ENCODE results near the gene NDRG4.
A peak's percentile ranks its signal among the peaks of the same experiment; 100 is the strongest.

The NDRG4 gene

DNA sequence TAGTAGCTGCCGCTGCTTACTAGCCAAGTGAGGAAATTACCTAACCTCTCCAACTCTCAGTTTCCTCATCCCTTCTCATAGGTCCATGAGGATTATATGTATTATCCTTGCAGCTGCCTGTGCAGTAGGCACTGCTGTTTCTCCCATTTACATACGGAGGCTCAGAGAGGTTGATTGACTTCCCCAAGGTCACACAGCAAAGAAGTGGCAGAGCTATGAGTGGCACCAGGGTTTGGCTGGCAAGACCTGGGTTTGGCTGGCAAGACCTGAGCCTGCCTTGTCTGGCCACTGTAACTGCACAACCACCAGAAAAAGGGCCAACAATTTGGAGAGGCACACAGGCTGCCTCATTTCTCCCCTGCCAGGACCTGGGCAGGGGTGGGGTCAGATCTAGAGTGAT, 2.5 kb upstream of the NDRG4 start:
- no peak for DNase-seq

DNA sequence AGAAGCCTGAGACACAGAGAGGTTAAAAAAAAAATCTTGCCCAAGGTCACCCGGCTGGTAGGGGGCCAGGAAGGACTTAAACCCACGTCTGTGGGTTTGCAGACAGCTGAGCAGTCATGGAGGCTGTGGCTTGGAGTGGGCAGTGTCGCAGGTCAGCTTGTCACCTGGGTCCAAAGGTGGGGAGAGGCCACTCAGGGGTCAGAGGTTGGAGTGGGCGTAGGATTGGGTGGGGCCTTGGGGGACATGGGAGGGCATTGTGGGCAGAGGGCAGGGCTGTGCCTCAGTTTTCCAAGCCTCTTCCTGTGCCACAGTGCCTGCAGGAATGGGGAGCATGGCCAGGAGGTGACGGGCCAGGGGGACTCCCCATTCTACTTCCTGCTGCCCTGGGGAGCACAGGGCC, 2.0 kb upstream of the NDRG4 start:
- no peak for DNase-seq

DNA sequence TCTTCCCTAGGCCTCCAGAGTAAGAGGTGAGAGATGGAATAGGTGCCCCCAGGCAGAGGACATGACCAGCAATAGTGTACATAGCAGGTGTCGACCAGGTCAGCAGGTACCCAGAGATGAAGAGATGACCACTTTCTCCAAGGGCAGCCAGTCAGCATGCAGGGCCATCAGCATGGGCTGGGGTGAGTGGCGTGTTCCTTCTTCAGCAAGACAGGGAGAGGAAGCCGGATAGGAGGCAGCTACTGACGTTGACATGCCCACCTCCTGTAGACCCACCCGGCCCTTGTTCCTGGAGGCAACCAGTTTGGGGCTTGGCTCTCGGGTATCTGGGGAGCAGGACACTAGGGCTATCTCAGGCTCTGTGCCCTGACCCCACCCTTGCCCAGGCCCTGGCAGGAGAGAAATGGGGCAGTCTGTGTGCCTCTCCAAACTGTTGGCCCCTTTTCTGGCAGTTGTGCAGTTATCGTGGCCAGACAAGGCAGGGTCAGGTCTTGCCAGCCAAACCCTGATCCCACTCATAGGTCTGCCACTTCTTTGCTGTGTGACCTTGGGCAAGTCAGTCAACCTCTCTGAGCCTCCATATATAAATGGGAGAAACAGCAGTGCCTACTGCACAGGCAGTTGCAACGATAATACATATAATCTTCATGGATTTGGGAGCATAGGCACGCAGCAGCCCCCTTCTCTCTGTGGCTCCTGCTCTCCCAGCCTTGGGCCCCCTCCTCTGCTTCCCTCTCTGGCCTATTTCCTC, 1.4 kb upstream of the NDRG4 start:
- no peak for DNase-seq

DNA sequence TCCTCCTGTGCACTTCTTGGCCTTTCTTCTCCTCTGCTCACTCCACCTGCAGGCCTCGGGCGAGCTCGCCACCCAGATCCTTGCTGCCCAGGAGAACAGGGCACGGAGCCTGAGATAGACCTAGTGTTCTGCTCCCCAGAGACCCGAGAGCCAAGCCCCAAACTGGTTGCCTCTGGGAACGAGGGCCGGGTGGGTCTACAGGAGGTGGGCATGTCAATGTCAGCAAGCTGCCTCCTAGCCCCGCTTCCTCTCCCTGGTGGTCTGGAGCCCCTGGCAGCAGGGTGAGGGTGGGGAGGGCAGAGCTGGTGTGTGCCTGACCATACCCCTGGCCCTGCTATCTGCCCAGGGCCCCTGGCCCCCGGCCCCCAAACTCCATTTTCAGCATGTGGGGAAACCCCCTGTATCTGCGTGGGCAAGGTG, 841 bp upstream of the NDRG4 start:
- no peak for DNase-seq

DNA sequence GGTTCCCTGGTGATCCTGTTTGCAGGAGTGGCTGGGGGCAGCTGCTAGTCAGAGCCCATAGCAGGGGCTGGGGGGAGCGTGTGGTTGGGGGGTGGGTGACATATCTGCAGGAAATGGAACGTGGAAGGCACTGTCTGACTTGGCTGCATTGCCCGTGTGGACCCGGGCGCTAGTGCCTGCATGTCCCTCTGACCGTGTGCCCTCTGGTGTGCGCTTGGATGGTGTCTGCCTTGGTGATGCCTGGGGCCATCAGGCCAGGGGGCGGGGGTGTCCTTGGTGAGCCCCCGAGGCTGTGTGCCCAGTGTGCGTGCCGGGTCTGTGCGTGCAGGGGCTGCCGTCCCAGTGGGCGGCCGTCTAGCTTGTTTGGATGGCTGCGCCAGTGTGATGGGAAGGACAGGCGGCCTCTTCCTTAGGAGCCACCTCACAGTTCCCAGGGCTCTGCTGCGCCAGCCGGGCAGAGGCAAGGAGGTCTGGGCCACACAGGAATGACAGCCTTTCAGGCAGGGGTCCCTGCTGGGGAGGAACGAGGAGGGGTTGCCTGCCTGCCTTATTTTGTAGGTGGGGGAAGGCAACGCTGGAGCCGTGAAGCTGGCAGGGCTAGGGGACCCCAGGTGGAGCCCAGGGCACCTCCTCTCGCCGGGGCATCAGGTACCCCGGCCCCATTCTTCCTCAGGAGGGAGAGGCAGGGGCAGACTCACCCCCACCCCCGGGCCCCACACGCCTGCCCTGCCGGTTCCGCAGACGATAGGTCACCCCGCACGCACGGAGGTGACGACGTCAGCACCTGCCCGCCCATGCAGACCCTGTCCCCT, 693 bp downstream of the NDRG4 start:
- no peak for DNase-seq

DNA sequence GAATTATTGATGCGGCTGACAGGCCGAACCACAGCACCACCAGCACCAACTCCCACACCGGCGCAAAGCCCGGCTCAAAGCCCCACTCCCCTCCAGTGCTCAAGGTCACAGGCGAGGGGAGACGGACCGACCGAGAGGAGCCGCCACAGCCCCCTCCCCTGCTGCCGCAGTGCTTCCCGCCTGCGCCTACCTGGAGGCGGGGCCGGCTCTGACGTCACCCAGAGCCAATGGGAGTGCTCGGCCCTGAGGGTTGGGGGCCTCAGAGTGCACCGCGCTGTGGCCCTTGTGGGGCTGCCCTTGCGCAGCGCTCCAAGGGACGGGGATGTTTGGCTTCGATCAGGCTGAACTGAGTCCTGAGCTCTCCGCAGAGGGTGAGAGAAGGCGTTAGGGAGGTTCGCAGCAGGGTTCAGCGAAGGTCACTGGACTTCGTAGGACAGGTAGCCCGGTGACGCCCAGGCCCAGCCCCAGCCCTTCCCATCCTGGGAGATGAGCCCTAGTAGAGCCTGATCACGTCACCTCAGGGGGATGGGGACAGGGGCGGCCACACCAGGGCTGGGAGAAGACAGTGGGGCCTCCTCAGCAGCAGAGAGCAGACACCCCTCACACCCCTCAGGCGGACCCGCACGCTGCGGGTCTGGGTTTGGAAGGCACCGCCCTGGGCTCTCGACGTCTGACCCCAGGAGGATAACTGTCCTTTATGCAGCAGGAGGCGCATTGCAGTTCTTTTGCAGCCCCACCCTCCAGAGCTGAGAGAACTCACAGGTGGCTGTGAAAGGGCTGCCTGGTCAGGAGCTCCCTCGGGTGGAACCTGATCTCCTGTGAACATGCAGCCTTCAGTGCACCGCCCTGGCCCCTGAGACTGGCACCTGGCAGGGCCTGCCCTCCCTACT, 1.5 kb downstream of the NDRG4 start:
- DNase-seq, result peak in 1 of 4 experiments; percentile 52

DNA sequence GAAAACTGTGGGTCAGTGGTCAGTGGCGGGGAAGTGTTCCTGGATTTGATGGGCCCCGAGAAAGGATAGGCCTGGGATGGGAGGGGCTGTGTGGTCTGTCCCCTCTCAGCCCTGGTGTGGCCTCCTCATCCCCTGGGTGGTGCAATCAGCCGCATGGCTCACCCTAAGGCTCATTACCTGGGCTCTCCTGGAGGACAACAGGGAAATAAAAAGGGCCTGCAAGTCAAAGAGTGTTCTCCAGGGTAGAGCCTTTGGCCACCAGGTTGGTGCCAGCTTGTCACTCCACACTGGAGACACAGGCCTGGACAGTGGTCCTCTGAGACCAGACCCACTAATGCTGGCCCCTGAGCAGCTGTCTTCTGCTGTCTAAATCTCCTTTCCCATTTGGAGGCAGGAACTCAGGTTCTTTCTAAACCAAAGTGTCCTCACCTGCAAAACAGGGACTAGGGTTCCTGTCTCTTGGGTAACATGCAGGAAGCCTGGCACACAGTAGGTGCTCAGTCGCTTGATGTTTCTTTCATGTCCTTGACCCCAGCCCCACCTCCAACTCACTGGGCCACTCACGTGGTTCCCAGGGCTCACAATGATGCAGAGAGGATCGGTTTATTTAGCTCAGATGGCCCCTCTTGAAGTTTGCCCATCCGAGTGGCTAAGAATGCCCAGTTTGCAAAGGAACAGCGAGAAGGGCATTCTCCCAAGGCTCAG, 2.4 kb downstream of the NDRG4 start:
- DNase-seq, result no peak

DNA sequence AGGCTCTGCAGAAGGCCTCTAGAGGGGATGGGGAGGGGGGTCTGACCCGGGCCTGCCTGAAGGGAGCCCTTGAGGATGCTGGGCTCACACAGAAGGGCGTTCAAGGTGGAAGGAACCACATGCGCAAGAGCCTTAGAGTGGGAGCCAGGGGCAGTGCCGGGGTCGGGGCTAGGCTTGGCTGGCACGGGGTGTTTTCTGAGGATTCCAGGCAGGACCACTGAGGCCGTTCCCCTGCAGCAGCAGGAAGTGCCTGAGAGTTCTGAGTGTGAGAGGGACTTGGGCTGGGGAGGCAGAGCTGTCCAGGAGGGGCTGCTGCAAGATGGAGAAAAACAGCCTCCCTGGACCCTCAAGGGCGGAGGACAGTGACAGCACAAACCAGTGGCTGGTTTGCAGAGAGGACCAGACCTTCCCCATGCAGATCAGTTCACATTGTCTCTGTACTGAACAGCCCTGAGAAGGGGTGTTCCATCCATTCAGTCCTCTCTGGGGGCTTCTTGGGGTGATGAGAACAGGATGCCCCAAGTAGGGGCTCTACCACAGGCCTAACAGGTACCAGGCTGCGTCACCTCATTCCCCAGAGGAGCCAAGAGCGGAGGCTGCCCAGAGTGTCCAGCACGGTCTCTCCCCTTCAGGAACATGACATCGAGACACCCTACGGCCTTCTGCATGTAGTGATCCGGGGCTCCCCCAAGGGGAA, 3.4 kb downstream of the NDRG4 start:
- DNase-seq, result no peak

DNA sequence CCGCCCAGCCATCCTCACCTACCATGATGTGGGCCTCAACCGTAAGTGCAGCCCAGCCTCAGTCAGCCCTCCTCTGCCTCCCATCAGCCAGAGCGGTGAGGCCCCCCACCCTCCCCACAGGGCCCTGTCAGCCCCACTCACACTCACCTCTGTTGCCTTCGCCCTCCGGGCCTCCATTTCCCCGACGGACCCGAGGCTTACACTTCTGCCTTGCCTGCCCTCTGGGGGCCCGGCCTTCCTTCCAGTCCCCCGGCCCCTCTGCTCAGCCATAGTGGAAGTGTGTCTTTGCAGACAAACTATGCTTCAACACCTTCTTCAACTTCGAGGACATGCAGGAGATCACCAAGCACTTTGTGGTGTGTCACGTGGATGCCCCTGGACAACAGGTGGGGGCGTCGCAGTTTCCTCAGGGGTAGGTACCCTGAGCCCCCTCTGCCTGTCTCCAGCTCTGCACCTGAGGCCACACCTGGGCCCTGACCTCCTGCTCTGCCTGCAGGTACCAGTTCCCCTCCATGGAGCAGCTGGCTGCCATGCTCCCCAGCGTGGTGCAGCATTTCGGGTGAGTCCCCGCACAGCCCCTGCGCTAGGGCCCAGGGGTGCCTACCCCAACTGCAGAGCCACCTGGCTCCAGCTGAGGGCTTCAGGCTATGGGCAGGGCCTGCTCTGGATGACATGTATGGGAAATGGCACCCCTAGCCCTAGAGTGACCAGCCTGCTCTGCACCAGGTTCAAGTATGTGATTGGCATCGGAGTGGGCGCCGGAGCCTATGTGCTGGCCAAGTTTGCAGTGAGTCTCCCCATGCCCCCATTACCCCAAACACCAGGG, 4.1 kb downstream of the NDRG4 start:
- no peak for DNase-seq

DNA sequence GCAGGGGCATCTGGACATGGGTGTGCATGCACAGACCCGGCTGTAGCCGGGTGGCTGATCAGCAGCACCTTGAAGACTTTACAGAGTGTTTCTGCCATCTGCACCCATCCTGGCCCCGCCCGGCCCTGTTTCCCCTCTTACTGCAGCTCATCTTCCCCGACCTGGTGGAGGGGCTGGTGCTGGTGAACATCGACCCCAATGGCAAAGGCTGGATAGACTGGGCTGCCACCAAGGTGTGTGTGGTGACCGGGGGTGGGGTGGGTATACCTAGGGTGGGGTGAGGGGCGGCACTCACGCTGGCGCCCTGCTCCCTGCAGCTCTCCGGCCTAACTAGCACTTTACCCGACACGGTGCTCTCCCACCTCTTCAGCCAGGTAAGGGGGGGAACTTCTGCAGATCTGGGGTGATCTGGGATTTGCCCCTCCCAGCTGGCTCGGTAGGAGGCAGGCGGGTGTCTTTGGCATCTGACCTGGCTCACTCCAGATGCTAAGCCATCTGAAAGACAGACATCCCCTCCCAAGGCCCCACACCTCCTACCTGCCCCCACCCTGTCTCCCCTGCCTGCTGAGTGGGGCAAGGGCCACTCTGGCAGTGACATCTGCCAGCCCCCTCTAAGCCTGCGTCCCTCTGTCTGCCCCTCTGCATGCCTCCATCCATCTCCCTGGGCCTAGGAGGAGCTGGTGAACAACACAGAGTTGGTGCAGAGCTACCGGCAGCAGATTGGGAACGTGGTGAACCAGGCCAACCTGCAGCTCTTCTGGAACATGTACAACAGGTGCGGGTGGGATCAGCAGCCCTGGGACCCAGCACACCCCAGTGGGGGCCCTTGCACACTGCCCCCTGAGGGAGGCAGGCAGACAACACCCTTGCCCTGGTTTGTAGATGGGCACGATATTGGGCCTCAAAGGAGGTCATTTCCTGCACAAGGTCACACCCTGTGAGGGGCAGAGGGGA, 6.6 kb downstream of the NDRG4 start:
- no peak for DNase-seq

DNA sequence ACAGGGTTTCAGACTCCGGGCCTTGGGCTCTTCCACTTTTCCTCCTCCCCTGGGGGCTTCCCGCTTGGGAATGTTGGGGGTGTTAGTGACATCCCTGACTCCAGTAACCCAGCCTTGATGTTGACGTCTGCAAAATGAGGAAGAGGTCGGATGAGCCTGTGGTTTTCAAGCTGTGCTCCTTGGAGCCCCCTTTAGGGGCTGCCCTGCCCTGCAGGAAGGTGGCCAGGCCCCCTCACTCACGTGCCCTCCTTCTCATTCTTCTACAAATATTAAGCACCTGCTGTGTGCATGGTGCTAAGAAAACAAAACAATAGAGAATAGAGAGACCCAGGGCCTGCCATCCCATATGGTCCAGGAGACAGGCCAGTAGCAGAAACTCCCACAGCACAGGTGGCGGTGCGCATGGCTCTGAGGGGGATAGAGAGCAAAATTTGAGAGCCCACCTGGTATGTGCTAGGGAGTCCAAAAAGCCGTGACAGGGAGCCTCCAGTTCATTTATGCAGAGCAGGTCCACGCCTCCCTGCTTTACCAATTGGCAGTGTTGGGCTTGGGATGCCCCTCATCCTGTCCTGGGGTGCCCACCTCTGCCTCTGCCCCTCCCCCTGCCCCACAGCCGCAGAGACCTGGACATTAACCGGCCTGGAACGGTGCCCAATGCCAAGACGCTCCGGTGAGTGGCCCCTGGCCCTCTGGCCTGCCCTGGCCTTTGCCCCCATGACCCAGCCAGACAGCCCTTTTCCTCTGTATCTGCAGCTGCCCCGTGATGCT, 7.4 kb downstream of the NDRG4 start:
- no peak for DNase-seq

DNA sequence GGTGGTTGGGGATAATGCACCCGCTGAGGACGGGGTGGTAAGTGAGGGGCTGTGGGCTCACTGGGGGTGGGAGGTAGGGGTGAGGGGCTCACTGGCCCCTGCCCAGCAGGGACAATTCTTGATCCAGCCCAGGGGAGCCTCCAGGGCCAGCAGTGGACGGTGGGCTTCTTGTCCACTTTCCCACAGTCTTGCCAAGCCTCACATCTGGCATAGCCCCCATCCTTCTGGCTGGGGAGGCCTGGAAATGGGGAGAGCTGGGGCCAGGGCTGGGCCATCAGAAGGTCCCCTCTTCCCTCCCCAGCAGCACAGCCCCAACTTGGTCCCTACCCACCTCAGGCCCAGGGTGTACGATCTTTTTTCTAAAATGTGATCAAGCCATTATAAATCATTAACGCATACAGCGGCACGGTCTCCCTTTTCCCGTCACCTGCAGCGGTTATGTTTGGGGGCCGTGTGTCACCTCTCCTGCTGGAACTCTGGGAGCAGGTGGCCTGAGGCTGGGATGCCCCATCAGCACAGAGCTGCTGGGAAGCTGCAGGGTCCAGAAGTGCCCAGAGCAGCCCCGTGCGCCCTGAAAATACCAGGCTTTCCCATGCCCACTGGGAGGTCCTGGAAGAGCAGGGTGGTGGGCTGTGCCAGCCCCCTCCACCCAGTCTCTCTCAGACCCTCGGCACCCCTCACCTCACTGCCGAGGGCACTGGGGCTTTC, 8.2 kb downstream of the NDRG4 start:
- DNase-seq, result no peak

DNA sequence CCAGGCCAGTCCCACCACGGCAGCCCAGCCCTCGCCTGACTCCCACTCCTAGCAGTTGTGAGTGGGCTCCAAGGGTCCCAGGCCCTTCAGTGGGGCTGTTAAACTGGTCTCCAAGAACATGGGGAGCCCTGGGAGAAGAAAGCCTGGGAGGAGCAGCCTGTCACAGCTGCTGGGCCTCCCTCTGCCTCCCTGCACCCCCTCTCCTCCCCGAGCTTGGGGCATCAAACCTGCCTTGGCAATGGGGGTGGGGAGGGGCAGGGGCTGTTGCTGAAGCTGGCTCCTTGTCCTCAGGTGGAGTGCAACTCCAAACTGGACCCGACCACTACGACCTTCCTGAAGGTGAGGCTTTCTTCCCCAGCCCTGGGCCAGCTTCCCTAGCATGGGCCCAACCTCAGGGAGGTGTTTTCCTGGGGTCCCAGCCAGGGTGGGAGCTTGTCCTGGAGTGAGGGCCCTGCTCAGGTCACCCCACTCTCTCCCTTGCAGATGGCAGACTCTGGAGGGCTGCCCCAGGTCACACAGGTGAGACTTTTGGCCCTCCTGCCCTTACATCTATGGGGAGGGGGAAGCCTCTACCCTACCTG, 8.8 kb downstream of the NDRG4 start:
- DNase-seq, result no peak

DNA sequence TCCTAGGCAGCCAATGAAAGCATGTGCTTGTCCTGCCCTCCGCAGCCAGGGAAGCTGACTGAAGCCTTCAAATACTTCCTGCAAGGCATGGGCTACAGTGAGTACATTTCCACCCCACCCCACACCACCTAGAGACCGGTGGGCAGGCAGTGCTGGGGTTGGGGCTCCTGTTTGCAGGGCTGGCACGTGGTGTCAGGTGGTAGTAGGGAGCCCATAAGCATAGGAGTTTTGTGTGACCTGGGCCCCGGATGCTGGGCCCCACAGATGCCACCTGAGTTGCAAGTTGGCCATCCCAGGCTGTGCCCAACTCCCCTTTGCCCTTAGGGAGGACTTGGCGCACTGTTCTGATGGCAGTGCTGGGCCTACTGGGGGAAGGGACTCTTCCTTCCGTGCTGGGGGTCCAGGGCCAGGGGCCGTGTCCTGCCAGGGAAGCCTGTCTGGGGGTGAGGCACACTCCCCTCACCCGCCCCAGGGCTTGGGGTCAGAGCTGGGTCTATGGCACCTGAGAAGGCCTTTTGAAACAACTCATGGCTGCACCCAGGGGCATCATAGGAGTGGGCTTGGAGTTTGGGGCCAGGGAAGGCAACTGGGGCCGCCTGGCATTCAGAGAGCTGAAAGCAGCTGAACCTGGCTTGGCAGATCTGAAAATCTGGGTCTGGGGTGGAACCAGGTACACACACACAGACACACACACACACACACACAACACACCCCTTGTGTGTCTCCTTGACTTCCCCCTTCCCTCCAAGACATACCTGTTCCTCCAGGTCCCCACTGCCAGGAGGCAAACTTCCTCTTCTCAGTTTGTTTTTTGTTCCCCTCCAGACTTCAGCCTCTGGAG, 9.5 kb downstream of the NDRG4 start:
- no peak for DNase-seq

DNA sequence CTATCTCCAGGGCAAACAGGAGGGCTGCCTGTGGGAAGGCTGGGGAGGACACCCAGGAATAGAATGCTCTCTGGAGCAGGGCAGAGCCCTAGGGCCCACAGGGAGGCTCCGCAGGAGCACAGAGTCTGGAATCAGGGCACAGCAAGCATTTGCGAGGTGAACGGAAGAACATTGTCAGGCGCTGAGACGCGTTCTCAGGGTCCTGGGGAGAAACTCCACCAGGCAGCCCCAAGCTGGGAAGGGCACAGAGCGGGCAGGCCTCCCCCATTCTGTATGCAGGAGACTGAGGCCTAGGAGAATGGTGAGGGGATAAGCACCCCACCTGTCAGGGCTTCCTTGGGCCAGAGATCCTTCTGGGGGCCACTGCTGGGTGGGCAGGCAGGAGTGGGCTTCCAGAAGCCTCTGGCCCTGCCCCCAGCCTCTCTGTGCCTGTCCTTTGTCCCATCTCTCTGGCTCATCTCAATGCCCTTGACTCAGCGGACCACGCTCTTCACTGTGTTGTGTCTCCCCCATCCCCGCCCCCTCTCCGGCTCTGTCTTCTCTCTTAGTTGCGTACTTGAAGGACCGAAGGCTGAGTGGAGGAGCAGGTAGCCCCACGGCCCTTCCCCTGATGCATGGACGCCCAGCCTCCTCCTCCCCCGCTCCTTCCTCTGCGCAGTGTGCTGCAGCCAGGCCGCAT, 10.3 kb downstream of the NDRG4 start:
- DNase-seq, result no peak

Measured in activated naive CD4-positive, alpha-beta T cell (primary cell).